MM.1S (cell line): Measurements from ENCODE around the gene SLC8B1.

Experiments used
- DNase-seq: peaks from one replicate; pipeline ENCODE4 v3.0.0-alpha.2; 2015
- H2AFZ ChIP-seq: fragments of 300-600 bp; sonication (generic); 2 replicates; pipeline ENCODE4 v1.6.0; 2016; ENCODE audit warnings: antibody characterized with exemption, low read length
- H3F3A ChIP-seq: fragments of 300-600 bp; sonication (generic); 2 replicates; pipeline ENCODE4 v1.6.1; 2016; ENCODE audit warnings: mild to moderate bottlenecking, antibody characterized with exemption, low read length, moderate library complexity, mixed read lengths; ENCODE audit not compliant: insufficient read depth
- H3K27ac ChIP-seq: fragments of 300-600 bp; sonication (generic); 2 replicates; pipeline ENCODE4 v1.5.1; 2016; ENCODE audit warnings: mild to moderate bottlenecking, low read length
- H3K27me3 ChIP-seq: fragments of 300-600 bp; sonication (generic); replicated peaks from 2 replicates; pipeline ENCODE4 v1.6.0; 2016; ENCODE audit warnings: low read length; ENCODE audit not compliant: insufficient read depth
- H3K36me3 ChIP-seq: fragments of 300-600 bp; sonication (generic); replicated peaks from 2 replicates; pipeline ENCODE4 v1.6.1; 2016; ENCODE audit warnings: mild to moderate bottlenecking, low read length, mixed read lengths; ENCODE audit not compliant: insufficient read depth
- H3K4me1 ChIP-seq: fragments of 300-600 bp; sonication (generic); 2 replicates; pipeline ENCODE4 v1.6.1; 2016; ENCODE audit warnings: low read length, mixed read lengths
- H3K4me2 ChIP-seq: fragments of 300-600 bp; sonication (generic); 2 replicates; pipeline ENCODE4 v1.6.0; 2016; ENCODE audit warnings: low read depth, low read length
- H3K4me3 ChIP-seq: fragments of 300-600 bp; sonication (generic); 2 replicates; pipeline ENCODE4 v1.5.1; 2016; ENCODE audit warnings: low read length, mixed read lengths
- H3K79me2 ChIP-seq: fragments of 300-600 bp; sonication (generic); 2 replicates; pipeline ENCODE4 v1.6.1; 2016; ENCODE audit warnings: mixed run types, low read length, mixed read lengths
- H3K9ac ChIP-seq: fragments of 300-600 bp; sonication (generic); 2 replicates; pipeline ENCODE4 v1.6.1; 2016; ENCODE audit warnings: low read length, mixed read lengths
- H3K9me2 ChIP-seq: fragments of 300-600 bp; sonication (generic); replicated peaks from 2 replicates; pipeline ENCODE4 v1.6.1; 2016; ENCODE audit warnings: mild to moderate bottlenecking, low read length, mixed read lengths; ENCODE audit not compliant: insufficient read depth
- H3K9me3 ChIP-seq: fragments of 300-600 bp; sonication (generic); replicated peaks from 2 replicates; pipeline ENCODE4 v1.6.1; 2016; ENCODE audit warnings: mild to moderate bottlenecking, low read length, mixed read lengths; ENCODE audit not compliant: insufficient read depth
- H4K20me1 ChIP-seq: fragments of 300-600 bp; sonication (generic); 2 replicates; pipeline ENCODE4 v1.6.1; 2016; ENCODE audit warnings: mild to moderate bottlenecking, low read length, moderate library complexity, mixed read lengths; ENCODE audit not compliant: insufficient read depth
- CTCF ChIP-seq: fragments of 300-600 bp; sonication (generic); IDR thresholded peaks from 2 replicates; pipeline ENCODE4 v1.5.1; 2016; ENCODE audit warnings: antibody characterized with exemption, low read length, mixed read lengths
- EZH2 ChIP-seq: fragments of 300-600 bp; sonication (generic); optimal IDR thresholded peaks from 2 replicates; pipeline ENCODE3; 2017; ENCODE audit warnings: low read depth, mild to moderate bottlenecking, antibody characterized with exemption, low read length, mixed read lengths
- EZH2phosphoT487 ChIP-seq: fragments of 300-600 bp; sonication (generic); IDR thresholded peaks from 2 replicates; pipeline ENCODE4 v1.6.1; 2018; ENCODE audit warnings: antibody characterized with exemption, low read length

The SLC8B1 gene

GRCh38 chr12:113271466-113271852, 63.5 kb downstream of the SLC8B1 start:
- Histone ChIP-seq H2AFZ (no peak overlapping the region), H3K9ac (no peak overlapping the region), H3K9me2 (no peaks in the 10 kb centered on the region), H3K9me3 (no peaks in the 10 kb centered on the region), H3K79me2 (no peaks in the 10 kb centered on the region), H3F3A (no peaks in the 10 kb centered on the region), H4K20me1 (no peaks in the 10 kb centered on the region), H3K4me2 (no peak overlapping the region), H3K27me3 (no peaks in the 10 kb centered on the region), H3K27ac (no peak overlapping the region), H3K36me3 (no peaks in the 10 kb centered on the region), H3K4me1 (no peaks in the 10 kb centered on the region), H3K4me3 (no peak overlapping the region)
- TF ChIP-seq EZH2 (no peak), CTCF (no peak), EZH2phosphoT487 (no peak)
- no peak for DNase-seq

- Histone ChIP-seq H3K79me2 (no peaks in the 10 kb centered on the region), H4K20me1 (no peaks in the 10 kb centered on the region), H3K9ac (no peak overlapping the region), H3K36me3 (no peaks in the 10 kb centered on the region), H3K27me3 (no peaks in the 10 kb centered on the region), H3K4me2 (no peak overlapping the region), H3K9me3 (no peaks in the 10 kb centered on the region), H3K27ac (no peak overlapping the region), H3K9me2 (no peaks in the 10 kb centered on the region), H3F3A (no peaks in the 10 kb centered on the region), H3K4me1 (no peaks in the 10 kb centered on the region), H3K4me3 (no peak overlapping the region), H2AFZ (no peak overlapping the region)
- no peak for DNase-seq
- no peak for TF ChIP-seq EZH2
- no peak for TF ChIP-seq CTCF
- no peak for TF ChIP-seq EZH2phosphoT487
Measured at GRCh38 chr12:113270709-113271009, 64.2 kb downstream of the SLC8B1 start.

GRCh38 chr12:113269257-113269943, 65.5 kb downstream of the SLC8B1 start:
- no peak overlapping the region for H3K4me3 ChIP-seq
- no peaks in the 10 kb centered on the region for H3K36me3 ChIP-seq
- H3K9me2 ChIP-seq = no peaks in the 10 kb centered on the region
- H4K20me1 ChIP-seq = no peaks in the 10 kb centered on the region
- no peaks in the 10 kb centered on the region for H3K4me1 ChIP-seq
- H3K27ac ChIP-seq = no peak overlapping the region
- no peaks in the 10 kb centered on the region for H3K79me2 ChIP-seq
- H2AFZ ChIP-seq = no peak overlapping the region
- no peaks in the 10 kb centered on the region for H3K27me3 ChIP-seq
- H3F3A ChIP-seq = no peaks in the 10 kb centered on the region
- no peak for DNase-seq
- H3K4me2 ChIP-seq = no peak overlapping the region
- H3K9me3 ChIP-seq = no peaks in the 10 kb centered on the region
- no peak overlapping the region for H3K9ac ChIP-seq
- no peak for TF ChIP-seq EZH2
- no peak for TF ChIP-seq CTCF
- TF ChIP-seq EZH2phosphoT487 = no peak
